ENCODE measurements around the gene ASF1B. TPM values are rescaled to one million over a fixed set of nuclear protein-coding genes. Genes with fewer than 3 reads are reported as not detected.

ASF1B gene
- total RNA-seq, 1 donor from 2014 or later: 16.4 TPM

DNA sequence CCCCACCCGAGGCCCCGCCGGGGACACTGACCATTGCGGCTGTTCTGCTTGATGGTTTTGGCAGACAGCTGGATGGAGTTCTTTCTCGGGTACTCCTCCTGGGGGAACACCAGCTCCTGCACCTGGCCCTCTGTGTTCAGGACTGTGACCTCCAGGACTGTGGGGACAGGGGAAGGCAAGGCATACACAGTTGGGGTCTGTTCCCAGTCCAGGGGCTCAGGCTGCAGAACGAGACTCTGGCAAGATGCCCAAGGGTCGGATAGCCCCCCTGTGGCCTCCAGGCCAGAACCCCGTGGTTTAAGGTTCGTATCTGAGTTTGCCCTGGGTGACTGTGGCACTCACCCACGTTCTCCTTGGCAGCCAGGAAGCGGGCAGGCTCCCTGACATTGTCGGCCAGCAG is 22.7 kb upstream of the ASF1B start:
- no peak for DNase-seq (ENCODE audit: low spot score)
- Histone ChIP-seq H4K20me1 (ENCODE audit: low read depth) (peaks cover 6% of the 10 kb centered on the region), H3K4me1 (peaks cover 3% of the 10 kb centered on the region), H3K9ac (no peak overlapping the region), H3F3A (ENCODE audit: low read depth) (no peaks in the 10 kb centered on the region), H3K36me3 (no peaks in the 10 kb centered on the region), H3K79me2 (ENCODE audit: low read depth) (no peaks in the 10 kb centered on the region), H3K27ac (no peak overlapping the region), H3K9me3 (ENCODE audit: low read depth) (no peaks in the 10 kb centered on the region), H3K27me3 (no peaks in the 10 kb centered on the region), H3K4me3 (no peak overlapping the region), H3K4me2 (no peak overlapping the region), H2AFZ (replicated peaks) (no peak overlapping the region)
- Mint-ChIP-seq H3K4me1 (peaks cover 5% of the 10 kb centered on the region), H3K4me3 (no peak overlapping the region), H3K9me3 (no peaks in the 10 kb centered on the region), H3K27me3 (ENCODE audit: insufficient read depth, low read depth) (peaks cover 6% of the 10 kb centered on the region), H3K27ac (no peak overlapping the region), H3K36me3 (peaks cover 18% of the 10 kb centered on the region)
- TF ChIP-seq EZH2 (IDR thresholded peaks at IDR 0.05): no peak
- TF ChIP-seq, protein P1, sequence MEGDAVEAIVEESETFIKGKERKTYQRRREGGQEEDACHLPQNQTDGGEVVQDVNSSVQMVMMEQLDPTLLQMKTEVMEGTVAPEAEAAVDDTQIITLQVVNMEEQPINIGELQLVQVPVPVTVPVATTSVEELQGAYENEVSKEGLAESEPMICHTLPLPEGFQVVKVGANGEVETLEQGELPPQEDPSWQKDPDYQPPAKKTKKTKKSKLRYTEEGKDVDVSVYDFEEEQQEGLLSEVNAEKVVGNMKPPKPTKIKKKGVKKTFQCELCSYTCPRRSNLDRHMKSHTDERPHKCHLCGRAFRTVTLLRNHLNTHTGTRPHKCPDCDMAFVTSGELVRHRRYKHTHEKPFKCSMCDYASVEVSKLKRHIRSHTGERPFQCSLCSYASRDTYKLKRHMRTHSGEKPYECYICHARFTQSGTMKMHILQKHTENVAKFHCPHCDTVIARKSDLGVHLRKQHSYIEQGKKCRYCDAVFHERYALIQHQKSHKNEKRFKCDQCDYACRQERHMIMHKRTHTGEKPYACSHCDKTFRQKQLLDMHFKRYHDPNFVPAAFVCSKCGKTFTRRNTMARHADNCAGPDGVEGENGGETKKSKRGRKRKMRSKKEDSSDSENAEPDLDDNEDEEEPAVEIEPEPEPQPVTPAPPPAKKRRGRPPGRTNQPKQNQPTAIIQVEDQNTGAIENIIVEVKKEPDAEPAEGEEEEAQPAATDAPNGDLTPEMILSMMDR (IDR thresholded peaks at IDR 0.05): no peak
- no peak for TF ChIP-seq EZH2phosphoT487 (IDR thresholded peaks at IDR 0.05)

DNA sequence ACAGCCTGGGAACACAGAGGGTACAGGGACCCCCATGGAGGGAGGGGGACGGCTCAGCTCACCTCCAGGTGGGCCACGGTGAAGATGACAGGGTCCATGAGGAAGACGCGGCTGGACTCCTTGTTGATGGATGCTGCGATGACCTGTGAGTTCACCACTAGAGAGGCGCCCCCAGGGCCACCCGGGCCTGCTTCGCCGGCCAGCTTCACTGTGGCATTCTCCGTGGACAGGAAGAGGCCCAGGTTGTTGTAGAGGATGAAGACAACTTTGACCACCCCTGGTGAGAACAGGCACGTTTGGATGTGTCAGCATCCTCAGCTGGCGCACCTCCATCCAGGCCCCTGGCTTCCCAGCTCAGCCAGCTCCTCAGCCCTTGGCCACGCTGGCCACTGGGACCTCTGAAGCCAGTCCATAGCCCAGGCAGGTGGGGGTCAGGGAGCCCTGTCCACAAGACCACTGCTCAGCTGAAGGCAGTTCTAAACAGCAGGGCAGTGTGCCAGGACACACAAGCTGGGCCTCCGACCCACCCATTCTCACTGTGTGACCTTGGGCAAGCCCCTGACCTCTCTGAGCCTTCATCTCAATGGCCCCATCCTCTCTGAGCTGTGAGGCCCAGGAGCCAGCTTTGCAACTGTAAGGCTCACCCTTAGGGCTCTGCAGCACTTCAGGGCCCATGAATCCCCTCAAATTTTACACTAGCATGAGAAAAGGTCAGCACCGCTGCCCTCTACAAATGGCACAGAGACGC is 22.1 kb upstream of the ASF1B start:
- H3K4me1 Mint-ChIP-seq: peaks cover 2% of the 10 kb centered on the region
- H3K27me3 Mint-ChIP-seq (ENCODE audit: insufficient read depth, low read depth): peaks cover 6% of the 10 kb centered on the region
- no peak overlapping the region for H3K4me2 ChIP-seq
- no peaks in the 10 kb centered on the region for H3F3A ChIP-seq (ENCODE audit: low read depth)
- DNase-seq (ENCODE audit: low spot score): no peak
- no peaks in the 10 kb centered on the region for H4K20me1 ChIP-seq (ENCODE audit: low read depth)
- H3K9ac ChIP-seq: no peak overlapping the region
- H3K4me3 ChIP-seq: no peak overlapping the region
- H3K4me3 Mint-ChIP-seq: no peak overlapping the region
- H2AFZ ChIP-seq (replicated peaks): no peak overlapping the region
- H3K9me3 Mint-ChIP-seq: no peaks in the 10 kb centered on the region
- H3K36me3 ChIP-seq: no peaks in the 10 kb centered on the region
- H3K36me3 Mint-ChIP-seq: peaks cover 18% of the 10 kb centered on the region
- H3K9me3 ChIP-seq (ENCODE audit: low read depth): no peaks in the 10 kb centered on the region
- H3K79me2 ChIP-seq (ENCODE audit: low read depth): no peaks in the 10 kb centered on the region
- H3K4me1 ChIP-seq: no peaks in the 10 kb centered on the region
- no peak for TF ChIP-seq EZH2phosphoT487 (IDR thresholded peaks at IDR 0.05)
- no peak for TF ChIP-seq EZH2 (IDR thresholded peaks at IDR 0.05)
- TF ChIP-seq, protein P1 (IDR thresholded peaks at IDR 0.05): no peak
- H3K27ac Mint-ChIP-seq: no peak overlapping the region
- H3K27me3 ChIP-seq: no peaks in the 10 kb centered on the region
- H3K27ac ChIP-seq: no peak overlapping the region

DNA sequence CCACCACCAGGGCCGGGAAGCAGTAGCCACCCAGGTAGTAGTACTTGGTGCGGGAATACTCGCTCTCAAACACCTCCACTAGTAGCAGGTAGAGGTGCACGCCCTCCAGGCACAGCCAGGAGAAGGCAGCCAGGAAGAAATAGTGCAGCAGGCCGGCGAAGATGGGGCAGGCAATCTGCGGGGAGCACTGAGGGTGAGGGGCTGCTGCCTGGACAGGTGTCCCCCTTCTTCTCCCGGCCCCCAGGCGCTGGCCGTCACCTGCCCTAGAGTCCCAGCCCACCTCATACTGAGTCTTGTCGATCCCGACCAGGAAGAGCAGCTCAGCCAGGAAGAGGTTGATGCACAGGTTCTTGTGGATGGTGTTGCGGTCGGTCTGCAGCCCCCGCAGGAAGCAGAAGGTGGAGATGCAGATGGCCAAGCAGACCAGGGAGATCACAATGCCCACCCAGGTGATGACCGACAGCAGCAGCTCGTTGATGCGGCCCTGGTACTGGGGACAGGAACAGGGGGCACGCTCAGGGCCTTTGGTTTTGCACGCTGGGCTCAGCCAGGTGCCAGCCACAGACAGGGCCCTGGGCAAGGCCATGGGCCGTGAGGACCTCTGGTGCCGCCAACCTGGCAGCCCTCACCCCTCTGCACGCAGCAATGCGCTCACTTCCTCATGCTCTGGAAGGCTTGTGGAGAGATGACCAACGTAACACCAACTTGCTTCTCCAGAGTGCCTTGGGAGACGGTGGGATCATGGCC is 20.8 kb upstream of the ASF1B start:
- no peak overlapping the region for H3K27ac ChIP-seq
- no peaks in the 10 kb centered on the region for H3K9me3 ChIP-seq (ENCODE audit: low read depth)
- H3K4me3 Mint-ChIP-seq: no peak overlapping the region
- H3K4me3 ChIP-seq: no peak overlapping the region
- no peaks in the 10 kb centered on the region for H3K79me2 ChIP-seq (ENCODE audit: low read depth)
- H2AFZ ChIP-seq (replicated peaks): no peak overlapping the region
- no peaks in the 10 kb centered on the region for H3K9me3 Mint-ChIP-seq
- H3K4me2 ChIP-seq: no peak overlapping the region
- H3K9ac ChIP-seq: no peak overlapping the region
- TF ChIP-seq EZH2 (IDR thresholded peaks at IDR 0.05) (no peak), EZH2phosphoT487 (IDR thresholded peaks at IDR 0.05) (no peak)
- TF ChIP-seq, protein P1 (IDR thresholded peaks at IDR 0.05): no peak
- no peaks in the 10 kb centered on the region for H3K27me3 ChIP-seq
- DNase-seq (ENCODE audit: low spot score): no peak
- peaks cover 2% of the 10 kb centered on the region for H3K4me1 Mint-ChIP-seq
- H3K36me3 Mint-ChIP-seq: peaks cover 19% of the 10 kb centered on the region
- peaks cover 3% of the 10 kb centered on the region for H3F3A ChIP-seq (ENCODE audit: low read depth)
- H4K20me1 ChIP-seq (ENCODE audit: low read depth): peaks cover 4% of the 10 kb centered on the region
- no peaks in the 10 kb centered on the region for H3K4me1 ChIP-seq
- H3K36me3 ChIP-seq: no peaks in the 10 kb centered on the region
- peaks cover 6% of the 10 kb centered on the region for H3K27me3 Mint-ChIP-seq (ENCODE audit: insufficient read depth, low read depth)
- H3K27ac Mint-ChIP-seq: no peak overlapping the region
